PC-3 (cell line): ENCODE results near the gene LGI2.
"Not testable (repeated sequence)": the region's sequence is repeated elsewhere in the genome, so short reads cannot be mapped to it uniquely, and the experiment has no call there.

Experiments
- EZH2 ChIP-seq: fragments of 300-600 bp; sonication (generic); IDR thresholded peaks from one replicate; pipeline ENCODE4 v1.6.1; 2017; ENCODE audit warnings: antibody characterized with exemption, mild to moderate bottlenecking, low read length; ENCODE audit not compliant: unreplicated experiment
- TF ChIP-seq, protein P1 (sequence below): fragments of 300-600 bp; sonication (generic); conservative IDR thresholded peaks from 2 replicates; pipeline ENCODE4 v1.5.1; 2017; ENCODE audit warnings: antibody characterized with exemption, low read depth, mild to moderate bottlenecking, low read length

DNA sequence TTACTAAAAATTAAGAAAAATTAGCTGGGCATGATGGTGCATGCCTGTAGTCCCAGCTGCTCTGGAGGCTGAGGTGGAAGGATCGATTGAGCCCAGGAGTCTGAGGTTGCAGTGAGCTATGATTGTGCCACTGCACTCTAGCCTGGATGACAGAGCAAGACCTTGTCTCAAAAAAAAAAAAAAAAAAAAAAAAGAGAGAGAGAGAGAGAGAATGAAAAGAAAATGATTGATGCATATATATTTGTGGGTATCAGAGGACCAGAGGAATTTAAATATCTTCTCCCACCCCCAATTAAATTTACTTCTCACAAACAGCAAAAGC is 16.1 kb downstream of the LGI2 start:
- TF ChIP-seq, protein P1, sequence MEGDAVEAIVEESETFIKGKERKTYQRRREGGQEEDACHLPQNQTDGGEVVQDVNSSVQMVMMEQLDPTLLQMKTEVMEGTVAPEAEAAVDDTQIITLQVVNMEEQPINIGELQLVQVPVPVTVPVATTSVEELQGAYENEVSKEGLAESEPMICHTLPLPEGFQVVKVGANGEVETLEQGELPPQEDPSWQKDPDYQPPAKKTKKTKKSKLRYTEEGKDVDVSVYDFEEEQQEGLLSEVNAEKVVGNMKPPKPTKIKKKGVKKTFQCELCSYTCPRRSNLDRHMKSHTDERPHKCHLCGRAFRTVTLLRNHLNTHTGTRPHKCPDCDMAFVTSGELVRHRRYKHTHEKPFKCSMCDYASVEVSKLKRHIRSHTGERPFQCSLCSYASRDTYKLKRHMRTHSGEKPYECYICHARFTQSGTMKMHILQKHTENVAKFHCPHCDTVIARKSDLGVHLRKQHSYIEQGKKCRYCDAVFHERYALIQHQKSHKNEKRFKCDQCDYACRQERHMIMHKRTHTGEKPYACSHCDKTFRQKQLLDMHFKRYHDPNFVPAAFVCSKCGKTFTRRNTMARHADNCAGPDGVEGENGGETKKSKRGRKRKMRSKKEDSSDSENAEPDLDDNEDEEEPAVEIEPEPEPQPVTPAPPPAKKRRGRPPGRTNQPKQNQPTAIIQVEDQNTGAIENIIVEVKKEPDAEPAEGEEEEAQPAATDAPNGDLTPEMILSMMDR = not testable (repeated sequence)
- TF ChIP-seq EZH2 = not testable (repeated sequence)
